Natural killer cell (primary cell): ENCODE data around the gene SAMD4A. TPM values are rescaled to one million over a fixed set of nuclear protein-coding genes. Genes with fewer than 3 reads are reported as not detected.

Source experiments
- ATAC-seq, 3 donors: fragments of 150-1000 bp in 2 of 3; fragments of 200-7000 bp in 1 of 3; cut with Tn5 transposase; 1 replicate in 1 of 3; 2 replicates in 2 of 3; pipeline ENCODE4 v1.10.0; 2021; ENCODE audit warnings: mild to moderate bottlenecking in 2 of 3, moderate library complexity in 2 of 3
- DNase-seq, 2 donors: peaks; one replicate each; pipeline versions ENCODE4 v3.0.0 to v3.0.0-alpha.2; 2013 to 2021; ENCODE audit warnings: mixed read lengths in 1 of 2
- H3K27ac ChIP-seq: one replicate; pipeline ENCODE4 v1.5.1; 2013; ENCODE audit warnings: mild to moderate bottlenecking, low read length
- H3K27me3 ChIP-seq: one replicate; pipeline ENCODE4 v1.6.1; 2013; ENCODE audit warnings: low read length; ENCODE audit not compliant: control insufficient read depth, insufficient read depth
- H3K36me3 ChIP-seq: one replicate; pipeline ENCODE4 v1.6.1; 2013; ENCODE audit warnings: low read length; ENCODE audit not compliant: control insufficient read depth, insufficient read depth
- H3K4me1 ChIP-seq: one replicate; pipeline ENCODE4 v1.6.1; 2013; ENCODE audit warnings: low read length; ENCODE audit not compliant: control insufficient read depth, insufficient read depth
- H3K4me3 ChIP-seq: one replicate; pipeline ENCODE4 v1.5.1; 2013; ENCODE audit warnings: low read length
- H3K9me3 ChIP-seq: one replicate; pipeline ENCODE4 v1.6.1; 2013; ENCODE audit warnings: low read length; ENCODE audit not compliant: control insufficient read depth, insufficient read depth
- H3K27ac Mint-ChIP-seq, 2 donors: one replicate each; pipeline ENCODE4 v1.8.0; 2022; ENCODE audit warnings: mild to moderate bottlenecking in 2 of 2, mixed read lengths in 2 of 2, moderate library complexity in 1 of 2
- H3K27me3 Mint-ChIP-seq, 2 donors: one replicate each; pipeline ENCODE4 v1.8.0; 2022; ENCODE audit warnings: low read depth in 2 of 2, mixed read lengths in 2 of 2
- H3K36me3 Mint-ChIP-seq: one replicate; pipeline ENCODE4 v1.8.0; 2022; ENCODE audit warnings: mixed read lengths
- H3K4me1 Mint-ChIP-seq, 2 donors: one replicate each; pipeline ENCODE4 v1.8.0; 2022; ENCODE audit warnings: mixed read lengths in 2 of 2
- H3K4me3 Mint-ChIP-seq: one replicate; pipeline ENCODE4 v1.8.0; 2022; ENCODE audit warnings: mild to moderate bottlenecking, moderate library complexity, mixed read lengths
- H3K9me3 Mint-ChIP-seq, 2 donors: one replicate each; pipeline ENCODE4 v1.8.0; 2022; ENCODE audit warnings: mixed read lengths in 2 of 2
- CTCF ChIP-seq: fragments of 200-600 bp; IDR thresholded peaks from one replicate; pipeline ENCODE4 v1.8.0; 2022; ENCODE audit warnings: antibody characterized with exemption
- WGBS: methylation state at CpG from one replicate; pipeline ENCODE4 v1.1.7; 2013; ENCODE audit warnings: missing lambda C conversion rate; ENCODE audit not compliant: insufficient coverage; 5-methylcytosine and 5-hydroxymethylcytosine counted together
- intact Hi-C: fragments of 100-400 bp; cut with micrococcal nuclease; formaldehyde crosslinking; loops from one replicate; pipeline ENCODE4 v1.14.2; 2022
- total RNA-seq, 4 donors: library from RNA; stranded (reverse); fragments of 120-200 nt in 1 of 4; gene quantifications; one replicate each; pipeline versions ENCODE4 v1.2.3 to v1.2.4, GENCODE V29; 2013 to 2022

SAMD4A gene
- total RNA-seq, 3 donors from 2014 or later (not counting 1 experiment from before 2014, with no cell fraction given) = 0.70 to 1.6 (median 1.4) TPM

DNA sequence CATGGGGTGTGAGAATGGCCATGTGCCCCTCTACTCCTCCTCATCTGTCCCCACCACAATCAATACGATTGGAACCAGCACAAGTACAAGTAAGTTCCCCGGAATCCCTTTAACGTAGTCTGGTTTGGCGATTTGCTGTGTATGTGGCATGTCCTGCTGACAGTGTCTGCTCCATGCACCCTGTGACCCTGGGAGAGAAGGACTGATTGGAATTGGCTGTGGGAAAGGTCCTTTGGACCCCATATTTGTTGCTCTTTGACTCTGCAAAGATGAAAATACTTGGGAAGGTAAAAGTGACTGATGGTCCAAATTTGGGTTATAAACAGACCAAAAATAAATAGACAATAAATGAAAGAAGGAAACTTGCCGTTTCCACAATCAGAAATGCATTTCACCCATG, 135.6 kb downstream of the SAMD4A start:
- H3K9me3 ChIP-seq = no peaks in the 10 kb centered on the region
- no peak for TF ChIP-seq CTCF
- no peak overlapping the region for H3K4me3 ChIP-seq
- H3K36me3 Mint-ChIP-seq = no peaks in the 10 kb centered on the region
- H3K27me3 Mint-ChIP-seq = peaks cover 23 to 26% of the 10 kb centered on the region in 2 donors
- H3K4me1 ChIP-seq = no peaks in the 10 kb centered on the region
- intact Hi-C loops = no loop called here
- no peaks in the 10 kb centered on the region for H3K36me3 ChIP-seq
- H3K27ac Mint-ChIP-seq = no peak overlapping the region
- H3K27me3 ChIP-seq = peaks cover 9% of the 10 kb centered on the region
- no peak overlapping the region for H3K4me3 Mint-ChIP-seq
- DNase-seq = no peak
- H3K9me3 Mint-ChIP-seq = no peaks in the 10 kb centered on the region
- H3K4me1 Mint-ChIP-seq = no peaks in the 10 kb centered on the region
- H3K27ac ChIP-seq = no peak overlapping the region
- no peak for ATAC-seq
- 91% methylated on average over 5 of the region's 5 CpGs for WGBS

GRCh38 chr14:54703082-54703481, 136.2 kb downstream of the SAMD4A start:
- Mint-ChIP-seq H3K9me3 (no peaks in the 10 kb centered on the region), H3K27ac (no peak overlapping the region), H3K4me3 (no peak overlapping the region), H3K27me3 (peaks cover 23% of the 10 kb centered on the region in 2 donors), H3K36me3 (no peaks in the 10 kb centered on the region), H3K4me1 (no peaks in the 10 kb centered on the region)
- no peak for DNase-seq
- ATAC-seq = no peak
- peaks cover 9% of the 10 kb centered on the region for H3K27me3 ChIP-seq
- 92% methylated on average over 5 of the region's 5 CpGs for WGBS
- H3K4me1 ChIP-seq = no peaks in the 10 kb centered on the region
- no peaks in the 10 kb centered on the region for H3K9me3 ChIP-seq
- intact Hi-C loops = no loop called here
- TF ChIP-seq CTCF = no peak
- H3K4me3 ChIP-seq = no peak overlapping the region
- no peak overlapping the region for H3K27ac ChIP-seq
- no peaks in the 10 kb centered on the region for H3K36me3 ChIP-seq

DNA sequence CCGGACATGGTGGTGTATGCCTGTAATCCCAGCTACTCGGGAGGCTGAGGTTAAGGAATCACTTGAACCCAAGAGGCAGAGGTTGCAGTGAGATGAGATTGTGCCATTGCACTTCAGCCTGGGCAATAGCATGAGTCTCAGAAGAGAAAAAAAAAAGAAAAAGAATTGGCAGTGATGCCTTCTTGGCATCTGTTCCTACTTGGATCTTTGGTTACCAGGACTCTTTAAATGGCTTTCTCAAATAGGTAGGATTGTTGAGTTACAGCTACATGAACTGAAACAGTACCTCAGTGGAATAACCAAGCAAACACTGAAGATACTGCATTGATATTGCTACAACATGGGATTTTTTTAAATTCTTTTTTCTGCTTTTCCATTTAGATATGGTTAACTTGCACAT, 136.8 kb downstream of the SAMD4A start:
- TF ChIP-seq CTCF = no peak
- DNase-seq = no peak
- Mint-ChIP-seq H3K4me3 (no peak overlapping the region), H3K4me1 (no peaks in the 10 kb centered on the region), H3K27ac (no peak overlapping the region), H3K9me3 (no peaks in the 10 kb centered on the region), H3K27me3 (peaks cover 19 to 21% of the 10 kb centered on the region in 2 donors), H3K36me3 (no peaks in the 10 kb centered on the region)
- Histone ChIP-seq H3K36me3 (no peaks in the 10 kb centered on the region), H3K27ac (no peak overlapping the region), H3K27me3 (peaks cover 7% of the 10 kb centered on the region), H3K4me3 (no peak overlapping the region), H3K9me3 (no peaks in the 10 kb centered on the region), H3K4me1 (no peaks in the 10 kb centered on the region)
- intact Hi-C loops = no loop called here
- 86% methylated on average over 2 of the region's 2 CpGs for WGBS
- no peak for ATAC-seq

DNA sequence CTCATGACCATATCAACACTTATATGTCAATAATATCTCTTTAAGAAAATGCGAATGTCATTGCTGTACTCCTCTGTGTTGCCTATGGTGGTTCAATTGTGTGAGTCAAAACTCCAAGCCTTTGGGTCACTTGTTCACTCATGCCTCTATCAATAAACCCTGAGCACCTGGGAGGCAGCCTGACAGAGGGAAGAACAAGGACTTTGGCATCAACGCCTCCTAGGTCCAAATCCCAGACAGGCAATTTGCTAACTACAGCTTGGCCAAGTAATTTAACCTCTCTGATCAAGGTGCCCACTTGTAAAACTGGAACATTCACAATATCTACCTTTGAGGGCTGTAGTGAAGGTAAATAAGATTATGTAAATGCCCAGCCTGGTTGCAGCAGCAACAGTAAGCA, 137.8 kb downstream of the SAMD4A start:
- Mint-ChIP-seq H3K4me3 (no peak overlapping the region), H3K36me3 (no peaks in the 10 kb centered on the region), H3K27me3 (peaks cover 10 to 16% of the 10 kb centered on the region in 2 donors), H3K4me1 (no peaks in the 10 kb centered on the region), H3K27ac (no peak overlapping the region), H3K9me3 (no peaks in the 10 kb centered on the region)
- Histone ChIP-seq H3K9me3 (no peaks in the 10 kb centered on the region), H3K4me1 (no peaks in the 10 kb centered on the region), H3K4me3 (no peak overlapping the region), H3K27ac (no peak overlapping the region), H3K27me3 (peaks cover 8% of the 10 kb centered on the region), H3K36me3 (no peaks in the 10 kb centered on the region)
- WGBS = 88% methylated on average over 1 of the region's 2 CpGs
- ATAC-seq (no peak), DNase-seq (no peak)
- no peak for TF ChIP-seq CTCF
- intact Hi-C loops = no loop called here
